WI38 (cell line): Measurements from ENCODE around the gene VWF.

Source experiments
- H3K4me3 ChIP-seq: 2 replicates; pipeline ENCODE4 v1.5.1; 2011; ENCODE audit warnings: low read depth, mild to moderate bottlenecking, control low read depth, low read length
- CTCF ChIP-seq: IDR thresholded peaks from 2 replicates; pipeline ENCODE4 v1.5.1; 2012; ENCODE audit warnings: low read depth, mild to moderate bottlenecking, control low read depth, low read length

The VWF gene

GRCh38 chr12:6140651-6141447, 16.4 kb upstream of the VWF start:
- no peak overlapping the region for H3K4me3 ChIP-seq

GRCh38 chr12:6135071-6135470, 10.6 kb upstream of the VWF start:
- no peak overlapping the region for H3K4me3 ChIP-seq
- no peak for TF ChIP-seq CTCF

More at GRCh38 chr12:6140651-6141447, 16.4 kb upstream of the VWF start:
- no peak for TF ChIP-seq CTCF

- no peak for TF ChIP-seq CTCF
- no peak overlapping the region for H3K4me3 ChIP-seq
Measured at GRCh38 chr12:6133642-6134041, 9.2 kb upstream of the VWF start.

- TF ChIP-seq CTCF: no peak
Measured at GRCh38 chr12:6132496-6132895, 8.0 kb upstream of the VWF start.

GRCh38 chr12:6125310-6125608, 789 bp upstream of the VWF start:
- no peak for TF ChIP-seq CTCF
- H3K4me3 ChIP-seq: no peak overlapping the region

More at GRCh38 chr12:6132496-6132895, 8.0 kb upstream of the VWF start:
- H3K4me3 ChIP-seq: no peak overlapping the region

GRCh38 chr12:6123258-6123657, 1.2 kb downstream of the VWF start:
- no peak for TF ChIP-seq CTCF
- H3K4me3 ChIP-seq: no peak overlapping the region

GRCh38 chr12:6122201-6122600, 2.3 kb downstream of the VWF start:
- H3K4me3 ChIP-seq: no peak overlapping the region
- no peak for TF ChIP-seq CTCF
